HepG2 (cell line): ENCODE results near the gene YJEFN3. TPM values are rescaled to one million over a fixed set of nuclear protein-coding genes. Genes with fewer than 3 reads are reported as not detected.

ENCODE experiments used
- JARID2 ChIP-seq: sonication (generic); formaldehyde crosslinking; IDR thresholded peaks from 2 replicates; pipeline ENCODE4 v1.8.1; 2023; ENCODE audit warnings: missing genetic modification reagents, inconsistent platforms; ENCODE audit not compliant: insufficient replicate concordance
- SP1 ChIP-seq, 2 experiments: fragments of 450-650 bp in 1 of 2; sonication (generic) in 1 of 2; formaldehyde crosslinking in 1 of 2; IDR thresholded peaks; 2 replicates each; pipeline versions ENCODE4 v1.4.0 to v1.6.1; 2016 to 2020; ENCODE audit warnings: missing genetic modification reagents in 1 of 2
- XBP1 ChIP-seq: sonication (generic); formaldehyde crosslinking; IDR thresholded peaks from 2 replicates; pipeline ENCODE4 v1.5.0; 2020; ENCODE audit warnings: missing genetic modification reagents
- YY1 ChIP-seq: IDR thresholded peaks from 2 replicates; pipeline ENCODE4 v1.6.1; 2011; ENCODE audit warnings: low read length, low read depth, moderate library complexity, mild to moderate bottlenecking; ENCODE audit not compliant: insufficient read depth, insufficient replicate concordance
- polyA plus RNA-seq, 8 experiments: library from polyadenylated mRNA; depleted of rRNA in 3 of 8; stranded (reverse) in 7 of 8; unstranded in 1 of 8; fragments of >200 nt; fragmentation: Illumina TruSeq in 4 of 8; extraction: Trizol in 4 of 8; gene quantifications; 2 replicates each; pipeline versions ENCODE4 v1.2.1 to v1.2.3, GENCODE V29; 2011 to 2016; ENCODE audit warnings: low read depth in 4 of 8, missing spikeins in 1 of 8, mixed read lengths in 1 of 8; ENCODE audit not compliant: insufficient read depth in 1 of 8
- total RNA-seq, 5 experiments: library from RNA; depleted of rRNA; stranded (reverse); fragments of >200 nt; fragmentation: Illumina TruSeq; extraction: Trizol; gene quantifications; 2 replicates each; pipeline ENCODE4 v1.2.3, GENCODE V29; 2016; ENCODE audit warnings: low read depth in 1 of 5
- TF ChIP-seq, protein P1 (sequence below): sonication (generic); formaldehyde crosslinking; IDR thresholded peaks from one replicate; pipeline ENCODE4 v1.5.1; 2020; ENCODE audit warnings: mild to moderate bottlenecking, missing genetic modification reagents; ENCODE audit errors: not compliant biosample characterization
- TF ChIP-seq, protein P2 (sequence below): sonication (generic); formaldehyde crosslinking; IDR thresholded peaks from 2 replicates; pipeline ENCODE4 v1.5.1; 2020; ENCODE audit warnings: mild to moderate bottlenecking, missing genetic modification reagents, borderline replicate concordance
- TF ChIP-seq, protein P3 (sequence below): IDR thresholded peaks from 2 replicates; pipeline ENCODE4 v1.6.1; 2016; ENCODE audit warnings: low read depth, missing genetic modification reagents, missing compliant biosample characterization

YJEFN3 gene
- total and polyA plus RNA-seq, 2 of the 13 experiments (the other 11 are each of a cell fraction or from before 2014, with no cell fraction given) = 0.89 to 4.0 TPM

DNA sequence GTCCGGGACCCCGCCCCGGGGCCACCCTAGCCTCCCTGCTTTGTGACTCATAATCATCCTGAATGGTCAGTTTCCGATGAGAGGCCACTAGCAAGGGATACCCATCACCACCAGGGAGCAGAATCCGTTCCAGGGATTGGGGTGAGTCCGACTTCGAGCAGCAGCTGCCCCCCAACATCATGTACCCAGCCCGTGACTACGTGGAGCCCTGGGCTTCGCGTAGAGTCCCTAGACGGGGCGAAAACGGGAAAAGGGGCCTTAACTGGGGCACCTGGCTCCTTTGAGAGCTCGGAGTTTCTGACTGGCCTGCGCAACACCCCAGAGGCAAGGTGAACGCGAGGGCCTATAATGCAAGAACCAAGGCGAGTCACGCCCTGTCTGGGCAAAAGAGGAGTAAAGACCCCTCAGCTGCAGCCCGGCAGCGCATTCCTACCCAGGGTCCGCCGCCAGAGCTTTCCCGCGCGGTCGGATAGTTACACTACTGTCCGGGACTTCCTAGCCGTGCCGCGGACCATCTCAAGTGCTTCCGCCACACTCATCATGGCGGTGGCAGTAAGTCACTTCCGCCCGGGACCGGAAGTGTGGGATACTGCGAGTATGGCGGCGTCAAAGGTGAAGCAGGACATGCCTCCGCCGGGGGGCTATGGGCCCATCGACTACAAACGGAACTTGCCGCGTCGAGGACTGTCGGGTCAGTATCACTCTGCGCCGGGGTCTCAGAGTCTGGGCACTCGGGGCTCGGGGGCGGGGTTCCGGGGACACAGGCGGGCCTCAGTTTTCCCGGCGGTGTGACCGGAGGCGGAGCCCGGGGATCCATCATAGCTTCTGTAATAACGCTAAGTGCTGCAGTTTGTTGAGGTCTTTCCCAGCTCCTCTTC lies 12.8 kb upstream of the YJEFN3 start, which contains the start of gene NDUFA13 (continued):
- TF ChIP-seq, protein P1, sequence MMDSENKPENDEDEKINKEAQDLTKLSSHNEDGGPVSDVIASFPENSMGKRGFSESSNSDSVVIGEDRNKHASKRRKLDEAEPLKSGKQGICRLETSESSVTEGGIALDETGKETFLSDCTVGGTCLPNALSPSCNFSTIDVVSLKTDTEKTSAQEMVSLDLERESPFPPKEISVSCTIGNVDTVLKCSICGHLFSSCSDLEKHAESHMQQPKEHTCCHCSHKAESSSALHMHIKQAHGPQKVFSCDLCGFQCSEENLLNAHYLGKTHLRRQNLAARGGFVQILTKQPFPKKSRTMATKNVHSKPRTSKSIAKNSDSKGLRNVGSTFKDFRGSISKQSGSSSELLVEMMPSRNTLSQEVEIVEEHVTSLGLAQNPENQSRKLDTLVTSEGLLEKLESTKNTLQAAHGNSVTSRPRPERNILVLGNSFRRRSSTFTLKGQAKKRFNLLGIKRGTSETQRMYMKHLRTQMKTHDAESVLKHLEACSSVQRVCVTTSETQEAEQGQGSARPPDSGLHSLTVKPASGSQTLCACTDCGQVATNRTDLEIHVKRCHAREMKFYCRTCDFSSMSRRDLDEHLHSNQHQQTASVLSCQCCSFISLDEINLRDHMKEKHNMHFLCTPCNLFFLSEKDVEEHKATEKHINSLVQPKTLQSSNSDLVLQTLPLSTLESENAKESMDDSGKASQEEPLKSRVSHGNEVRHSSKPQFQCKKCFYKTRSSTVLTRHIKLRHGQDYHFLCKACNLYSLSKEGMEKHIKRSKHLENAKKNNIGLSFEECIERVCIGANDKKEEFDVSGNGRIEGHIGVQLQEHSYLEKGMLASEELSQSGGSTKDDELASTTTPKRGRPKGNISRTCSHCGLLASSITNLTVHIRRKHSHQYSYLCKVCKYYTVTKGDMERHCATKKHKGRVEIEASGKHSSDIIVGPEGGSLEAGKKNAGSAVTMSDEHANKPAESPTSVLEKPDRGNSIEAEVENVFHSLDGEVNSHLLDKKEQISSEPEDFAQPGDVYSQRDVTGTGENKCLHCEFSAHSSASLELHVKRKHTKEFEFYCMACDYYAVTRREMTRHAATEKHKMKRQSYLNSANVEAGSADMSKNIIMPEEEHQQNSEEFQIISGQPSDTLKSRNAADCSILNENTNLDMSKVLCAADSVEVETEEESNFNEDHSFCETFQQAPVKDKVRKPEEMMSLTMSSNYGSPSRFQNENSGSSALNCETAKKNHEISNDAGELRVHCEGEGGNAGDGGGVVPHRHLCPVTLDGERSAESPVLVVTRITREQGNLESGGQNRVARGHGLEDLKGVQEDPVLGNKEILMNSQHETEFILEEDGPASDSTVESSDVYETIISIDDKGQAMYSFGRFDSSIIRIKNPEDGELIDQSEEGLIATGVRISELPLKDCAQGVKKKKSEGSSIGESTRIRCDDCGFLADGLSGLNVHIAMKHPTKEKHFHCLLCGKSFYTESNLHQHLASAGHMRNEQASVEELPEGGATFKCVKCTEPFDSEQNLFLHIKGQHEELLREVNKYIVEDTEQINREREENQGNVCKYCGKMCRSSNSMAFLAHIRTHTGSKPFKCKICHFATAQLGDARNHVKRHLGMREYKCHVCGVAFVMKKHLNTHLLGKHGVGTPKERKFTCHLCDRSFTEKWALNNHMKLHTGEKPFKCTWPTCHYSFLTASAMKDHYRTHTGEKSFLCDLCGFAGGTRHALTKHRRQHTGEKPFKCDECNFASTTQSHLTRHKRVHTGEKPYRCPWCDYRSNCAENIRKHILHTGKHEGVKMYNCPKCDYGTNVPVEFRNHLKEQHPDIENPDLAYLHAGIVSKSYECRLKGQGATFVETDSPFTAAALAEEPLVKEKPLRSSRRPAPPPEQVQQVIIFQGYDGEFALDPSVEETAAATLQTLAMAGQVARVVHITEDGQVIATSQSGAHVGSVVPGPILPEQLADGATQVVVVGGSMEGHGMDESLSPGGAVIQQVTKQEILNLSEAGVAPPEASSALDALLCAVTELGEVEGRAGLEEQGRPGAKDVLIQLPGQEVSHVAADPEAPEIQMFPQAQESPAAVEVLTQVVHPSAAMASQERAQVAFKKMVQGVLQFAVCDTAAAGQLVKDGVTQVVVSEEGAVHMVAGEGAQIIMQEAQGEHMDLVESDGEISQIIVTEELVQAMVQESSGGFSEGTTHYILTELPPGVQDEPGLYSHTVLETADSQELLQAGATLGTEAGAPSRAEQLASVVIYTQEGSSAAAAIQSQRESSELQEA = peak; percentile 32
- TF ChIP-seq XBP1 (no peak), SP1 (IDR thresholded peaks at IDR 0.05) (no peak), SP1 (CRISPR knock-in tag; IDR thresholded peaks at IDR 0.05) (peak; percentile 74), JARID2 (CRISPR knock-in tag) (no peak), YY1 (peak; percentile 100)
- TF ChIP-seq, protein P2, sequence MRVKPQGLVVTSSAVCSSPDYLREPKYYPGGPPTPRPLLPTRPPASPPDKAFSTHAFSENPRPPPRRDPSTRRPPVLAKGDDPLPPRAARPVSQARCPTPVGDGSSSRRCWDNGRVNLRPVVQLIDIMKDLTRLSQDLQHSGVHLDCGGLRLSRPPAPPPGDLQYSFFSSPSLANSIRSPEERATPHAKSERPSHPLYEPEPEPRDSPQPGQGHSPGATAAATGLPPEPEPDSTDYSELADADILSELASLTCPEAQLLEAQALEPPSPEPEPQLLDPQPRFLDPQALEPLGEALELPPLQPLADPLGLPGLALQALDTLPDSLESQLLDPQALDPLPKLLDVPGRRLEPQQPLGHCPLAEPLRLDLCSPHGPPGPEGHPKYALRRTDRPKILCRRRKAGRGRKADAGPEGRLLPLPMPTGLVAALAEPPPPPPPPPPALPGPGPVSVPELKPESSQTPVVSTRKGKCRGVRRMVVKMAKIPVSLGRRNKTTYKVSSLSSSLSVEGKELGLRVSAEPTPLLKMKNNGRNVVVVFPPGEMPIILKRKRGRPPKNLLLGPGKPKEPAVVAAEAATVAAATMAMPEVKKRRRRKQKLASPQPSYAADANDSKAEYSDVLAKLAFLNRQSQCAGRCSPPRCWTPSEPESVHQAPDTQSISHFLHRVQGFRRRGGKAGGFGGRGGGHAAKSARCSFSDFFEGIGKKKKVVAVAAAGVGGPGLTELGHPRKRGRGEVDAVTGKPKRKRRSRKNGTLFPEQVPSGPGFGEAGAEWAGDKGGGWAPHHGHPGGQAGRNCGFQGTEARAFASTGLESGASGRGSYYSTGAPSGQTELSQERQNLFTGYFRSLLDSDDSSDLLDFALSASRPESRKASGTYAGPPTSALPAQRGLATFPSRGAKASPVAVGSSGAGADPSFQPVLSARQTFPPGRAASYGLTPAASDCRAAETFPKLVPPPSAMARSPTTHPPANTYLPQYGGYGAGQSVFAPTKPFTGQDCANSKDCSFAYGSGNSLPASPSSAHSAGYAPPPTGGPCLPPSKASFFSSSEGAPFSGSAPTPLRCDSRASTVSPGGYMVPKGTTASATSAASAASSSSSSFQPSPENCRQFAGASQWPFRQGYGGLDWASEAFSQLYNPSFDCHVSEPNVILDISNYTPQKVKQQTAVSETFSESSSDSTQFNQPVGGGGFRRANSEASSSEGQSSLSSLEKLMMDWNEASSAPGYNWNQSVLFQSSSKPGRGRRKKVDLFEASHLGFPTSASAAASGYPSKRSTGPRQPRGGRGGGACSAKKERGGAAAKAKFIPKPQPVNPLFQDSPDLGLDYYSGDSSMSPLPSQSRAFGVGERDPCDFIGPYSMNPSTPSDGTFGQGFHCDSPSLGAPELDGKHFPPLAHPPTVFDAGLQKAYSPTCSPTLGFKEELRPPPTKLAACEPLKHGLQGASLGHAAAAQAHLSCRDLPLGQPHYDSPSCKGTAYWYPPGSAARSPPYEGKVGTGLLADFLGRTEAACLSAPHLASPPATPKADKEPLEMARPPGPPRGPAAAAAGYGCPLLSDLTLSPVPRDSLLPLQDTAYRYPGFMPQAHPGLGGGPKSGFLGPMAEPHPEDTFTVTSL (CRISPR knock-in tag) = no peak
- TF ChIP-seq, protein P3, sequence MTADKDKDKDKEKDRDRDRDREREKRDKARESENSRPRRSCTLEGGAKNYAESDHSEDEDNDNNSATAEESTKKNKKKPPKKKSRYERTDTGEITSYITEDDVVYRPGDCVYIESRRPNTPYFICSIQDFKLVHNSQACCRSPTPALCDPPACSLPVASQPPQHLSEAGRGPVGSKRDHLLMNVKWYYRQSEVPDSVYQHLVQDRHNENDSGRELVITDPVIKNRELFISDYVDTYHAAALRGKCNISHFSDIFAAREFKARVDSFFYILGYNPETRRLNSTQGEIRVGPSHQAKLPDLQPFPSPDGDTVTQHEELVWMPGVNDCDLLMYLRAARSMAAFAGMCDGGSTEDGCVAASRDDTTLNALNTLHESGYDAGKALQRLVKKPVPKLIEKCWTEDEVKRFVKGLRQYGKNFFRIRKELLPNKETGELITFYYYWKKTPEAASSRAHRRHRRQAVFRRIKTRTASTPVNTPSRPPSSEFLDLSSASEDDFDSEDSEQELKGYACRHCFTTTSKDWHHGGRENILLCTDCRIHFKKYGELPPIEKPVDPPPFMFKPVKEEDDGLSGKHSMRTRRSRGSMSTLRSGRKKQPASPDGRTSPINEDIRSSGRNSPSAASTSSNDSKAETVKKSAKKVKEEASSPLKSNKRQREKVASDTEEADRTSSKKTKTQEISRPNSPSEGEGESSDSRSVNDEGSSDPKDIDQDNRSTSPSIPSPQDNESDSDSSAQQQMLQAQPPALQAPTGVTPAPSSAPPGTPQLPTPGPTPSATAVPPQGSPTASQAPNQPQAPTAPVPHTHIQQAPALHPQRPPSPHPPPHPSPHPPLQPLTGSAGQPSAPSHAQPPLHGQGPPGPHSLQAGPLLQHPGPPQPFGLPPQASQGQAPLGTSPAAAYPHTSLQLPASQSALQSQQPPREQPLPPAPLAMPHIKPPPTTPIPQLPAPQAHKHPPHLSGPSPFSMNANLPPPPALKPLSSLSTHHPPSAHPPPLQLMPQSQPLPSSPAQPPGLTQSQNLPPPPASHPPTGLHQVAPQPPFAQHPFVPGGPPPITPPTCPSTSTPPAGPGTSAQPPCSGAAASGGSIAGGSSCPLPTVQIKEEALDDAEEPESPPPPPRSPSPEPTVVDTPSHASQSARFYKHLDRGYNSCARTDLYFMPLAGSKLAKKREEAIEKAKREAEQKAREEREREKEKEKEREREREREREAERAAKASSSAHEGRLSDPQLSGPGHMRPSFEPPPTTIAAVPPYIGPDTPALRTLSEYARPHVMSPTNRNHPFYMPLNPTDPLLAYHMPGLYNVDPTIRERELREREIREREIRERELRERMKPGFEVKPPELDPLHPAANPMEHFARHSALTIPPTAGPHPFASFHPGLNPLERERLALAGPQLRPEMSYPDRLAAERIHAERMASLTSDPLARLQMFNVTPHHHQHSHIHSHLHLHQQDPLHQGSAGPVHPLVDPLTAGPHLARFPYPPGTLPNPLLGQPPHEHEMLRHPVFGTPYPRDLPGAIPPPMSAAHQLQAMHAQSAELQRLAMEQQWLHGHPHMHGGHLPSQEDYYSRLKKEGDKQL = no peak
